MM.1S (cell line): ENCODE measurements around the gene LPAR5.

Experiments
- DNase-seq: peaks from one replicate; pipeline ENCODE4 v3.0.0-alpha.2; 2015
- H2AFZ ChIP-seq: fragments of 300-600 bp; sonication (generic); 2 replicates; pipeline ENCODE4 v1.6.0; 2016; ENCODE audit warnings: antibody characterized with exemption, low read length
- H3F3A ChIP-seq: fragments of 300-600 bp; sonication (generic); 2 replicates; pipeline ENCODE4 v1.6.1; 2016; ENCODE audit warnings: mild to moderate bottlenecking, antibody characterized with exemption, low read length, moderate library complexity, mixed read lengths; ENCODE audit not compliant: insufficient read depth
- H3K27ac ChIP-seq: fragments of 300-600 bp; sonication (generic); 2 replicates; pipeline ENCODE4 v1.5.1; 2016; ENCODE audit warnings: mild to moderate bottlenecking, low read length
- H3K27me3 ChIP-seq: fragments of 300-600 bp; sonication (generic); replicated peaks from 2 replicates; pipeline ENCODE4 v1.6.0; 2016; ENCODE audit warnings: low read length; ENCODE audit not compliant: insufficient read depth
- H3K36me3 ChIP-seq: fragments of 300-600 bp; sonication (generic); replicated peaks from 2 replicates; pipeline ENCODE4 v1.6.1; 2016; ENCODE audit warnings: mild to moderate bottlenecking, low read length, mixed read lengths; ENCODE audit not compliant: insufficient read depth
- H3K4me1 ChIP-seq: fragments of 300-600 bp; sonication (generic); 2 replicates; pipeline ENCODE4 v1.6.1; 2016; ENCODE audit warnings: low read length, mixed read lengths
- H3K4me2 ChIP-seq: fragments of 300-600 bp; sonication (generic); 2 replicates; pipeline ENCODE4 v1.6.0; 2016; ENCODE audit warnings: low read depth, low read length
- H3K4me3 ChIP-seq: fragments of 300-600 bp; sonication (generic); 2 replicates; pipeline ENCODE4 v1.5.1; 2016; ENCODE audit warnings: low read length, mixed read lengths
- H3K79me2 ChIP-seq: fragments of 300-600 bp; sonication (generic); 2 replicates; pipeline ENCODE4 v1.6.1; 2016; ENCODE audit warnings: mixed run types, low read length, mixed read lengths
- H3K9ac ChIP-seq: fragments of 300-600 bp; sonication (generic); 2 replicates; pipeline ENCODE4 v1.6.1; 2016; ENCODE audit warnings: low read length, mixed read lengths
- H3K9me2 ChIP-seq: fragments of 300-600 bp; sonication (generic); replicated peaks from 2 replicates; pipeline ENCODE4 v1.6.1; 2016; ENCODE audit warnings: mild to moderate bottlenecking, low read length, mixed read lengths; ENCODE audit not compliant: insufficient read depth
- H3K9me3 ChIP-seq: fragments of 300-600 bp; sonication (generic); replicated peaks from 2 replicates; pipeline ENCODE4 v1.6.1; 2016; ENCODE audit warnings: mild to moderate bottlenecking, low read length, mixed read lengths; ENCODE audit not compliant: insufficient read depth
- H4K20me1 ChIP-seq: fragments of 300-600 bp; sonication (generic); 2 replicates; pipeline ENCODE4 v1.6.1; 2016; ENCODE audit warnings: mild to moderate bottlenecking, low read length, moderate library complexity, mixed read lengths; ENCODE audit not compliant: insufficient read depth
- EZH2 ChIP-seq: fragments of 300-600 bp; sonication (generic); optimal IDR thresholded peaks from 2 replicates; pipeline ENCODE3; 2017; ENCODE audit warnings: low read depth, mild to moderate bottlenecking, antibody characterized with exemption, low read length, mixed read lengths
- EZH2phosphoT487 ChIP-seq: fragments of 300-600 bp; sonication (generic); IDR thresholded peaks from 2 replicates; pipeline ENCODE4 v1.6.1; 2018; ENCODE audit warnings: antibody characterized with exemption, low read length
- TF ChIP-seq, protein P1 (sequence below): fragments of 300-600 bp; sonication (generic); IDR thresholded peaks from 2 replicates; pipeline ENCODE4 v1.5.1; 2016; ENCODE audit warnings: antibody characterized with exemption, low read length, mixed read lengths

Gene LPAR5

GRCh38 chr12:6672143-6672542, 36.4 kb upstream of the LPAR5 start:
- Histone ChIP-seq H3K9me3 (no peaks in the 10 kb centered on the region), H3K27ac (no peak overlapping the region), H3K79me2 (0 out of 2 replicates have a peak, but pooled peaks cover 10% of the 10 kb centered on the region), H2AFZ (no peak overlapping the region), H3K9me2 (no peaks in the 10 kb centered on the region), H3F3A (no peaks in the 10 kb centered on the region), H3K36me3 (peaks cover 46% of the 10 kb centered on the region), H3K4me3 (no peak overlapping the region), H3K4me1 (no peaks in the 10 kb centered on the region), H3K27me3 (no peaks in the 10 kb centered on the region), H3K9ac (no peak overlapping the region), H4K20me1 (no peaks in the 10 kb centered on the region), H3K4me2 (no peak overlapping the region)
- DNase-seq: no peak
- TF ChIP-seq EZH2 (no peak), EZH2phosphoT487 (no peak)
- TF ChIP-seq, protein P1, sequence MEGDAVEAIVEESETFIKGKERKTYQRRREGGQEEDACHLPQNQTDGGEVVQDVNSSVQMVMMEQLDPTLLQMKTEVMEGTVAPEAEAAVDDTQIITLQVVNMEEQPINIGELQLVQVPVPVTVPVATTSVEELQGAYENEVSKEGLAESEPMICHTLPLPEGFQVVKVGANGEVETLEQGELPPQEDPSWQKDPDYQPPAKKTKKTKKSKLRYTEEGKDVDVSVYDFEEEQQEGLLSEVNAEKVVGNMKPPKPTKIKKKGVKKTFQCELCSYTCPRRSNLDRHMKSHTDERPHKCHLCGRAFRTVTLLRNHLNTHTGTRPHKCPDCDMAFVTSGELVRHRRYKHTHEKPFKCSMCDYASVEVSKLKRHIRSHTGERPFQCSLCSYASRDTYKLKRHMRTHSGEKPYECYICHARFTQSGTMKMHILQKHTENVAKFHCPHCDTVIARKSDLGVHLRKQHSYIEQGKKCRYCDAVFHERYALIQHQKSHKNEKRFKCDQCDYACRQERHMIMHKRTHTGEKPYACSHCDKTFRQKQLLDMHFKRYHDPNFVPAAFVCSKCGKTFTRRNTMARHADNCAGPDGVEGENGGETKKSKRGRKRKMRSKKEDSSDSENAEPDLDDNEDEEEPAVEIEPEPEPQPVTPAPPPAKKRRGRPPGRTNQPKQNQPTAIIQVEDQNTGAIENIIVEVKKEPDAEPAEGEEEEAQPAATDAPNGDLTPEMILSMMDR: no peak

DNA sequence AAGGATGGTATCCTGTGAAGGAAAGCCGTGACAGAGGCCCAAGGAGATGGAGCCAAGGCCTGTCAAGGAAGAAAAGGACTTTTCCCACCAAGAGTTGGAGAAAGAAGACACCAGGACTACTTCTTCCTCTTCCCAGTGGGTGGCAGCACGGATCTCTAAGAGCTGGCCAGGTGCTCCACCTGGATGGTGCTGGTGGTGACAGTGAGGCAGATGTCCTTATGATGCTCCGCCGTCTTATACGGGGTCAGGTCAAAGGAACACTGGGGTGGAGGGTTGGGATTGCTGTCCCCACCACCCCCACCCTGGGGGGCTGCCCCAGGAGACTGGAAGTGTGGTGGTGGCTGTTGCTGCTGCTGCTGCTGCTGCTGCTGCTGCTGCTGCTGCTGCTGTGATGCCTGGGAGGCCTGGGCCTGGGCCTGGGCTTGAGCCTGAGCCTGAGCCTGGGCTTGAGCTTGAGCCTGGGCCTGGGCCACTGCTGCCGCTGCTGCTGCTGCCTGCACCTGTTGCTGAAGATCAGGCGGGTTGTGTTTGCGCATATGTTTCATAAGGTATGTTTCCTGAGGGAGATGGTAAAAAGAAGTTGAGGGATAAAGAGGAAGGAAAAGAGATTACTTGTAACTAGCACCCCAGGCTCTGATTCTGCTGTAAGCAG, 31.9 kb upstream of the LPAR5 start:
- Histone ChIP-seq H3K27me3 (no peaks in the 10 kb centered on the region), H3K79me2 (peaks cover 2% of the 10 kb centered on the region), H3K9me2 (no peaks in the 10 kb centered on the region), H4K20me1 (no peaks in the 10 kb centered on the region), H3F3A (peaks cover 10% of the 10 kb centered on the region; the same call in 1 of the 2 replicates), H3K4me1 (0 out of 2 replicates have a peak, but pooled peaks cover 4% of the 10 kb centered on the region), H3K9me3 (no peaks in the 10 kb centered on the region), H3K36me3 (peaks cover 35% of the 10 kb centered on the region), H3K9ac (no peak overlapping the region), H3K27ac (no peak overlapping the region), H2AFZ (no peak overlapping the region), H3K4me2 (no peak overlapping the region), H3K4me3 (no peak overlapping the region)
- TF ChIP-seq EZH2: no peak
- TF ChIP-seq, protein P1: peak; percentile 19
- DNase-seq: no peak

- Histone ChIP-seq H3K36me3 (peaks cover 20% of the 10 kb centered on the region; the same call in 1 of the 2 replicates), H3K9ac (no peak overlapping the region), H3K4me3 (no peak overlapping the region), H4K20me1 (no peaks in the 10 kb centered on the region), H3K9me2 (no peaks in the 10 kb centered on the region), H3K27ac (no peak overlapping the region), H3K27me3 (no peaks in the 10 kb centered on the region), H3K9me3 (no peaks in the 10 kb centered on the region), H3K4me1 (peaks cover 11% of the 10 kb centered on the region), H3K4me2 (no peak overlapping the region), H3K79me2 (peaks cover 15% of the 10 kb centered on the region), H3F3A (peaks cover 10% of the 10 kb centered on the region; the same call in 1 of the 2 replicates), H2AFZ (no peak overlapping the region)
- TF ChIP-seq EZH2 (no peak), EZH2phosphoT487 (no peak)
- TF ChIP-seq, protein P1: no peak
- no peak for DNase-seq
Observed at GRCh38 chr12:6666211-6666610, 30.5 kb upstream of the LPAR5 start.
